Pulmonary artery endothelial cell (primary cell): Measurements from ENCODE around the gene MARCKS. TPM values are rescaled to one million over a fixed set of nuclear protein-coding genes. Genes with fewer than 3 reads are reported as not detected.
A peak's percentile ranks its signal among the peaks of the same experiment; 100 is the strongest.

Experiments used
- DNase-seq: peaks from one replicate; pipeline ENCODE4 v3.0.0-alpha.2; 2011; ENCODE audit warnings: low read depth, low spot score
- total RNA-seq: library from RNA; depleted of rRNA; stranded (reverse); fragments of >200 nt; gene quantifications from 2 replicates; pipeline ENCODE4 v1.2.3, GENCODE V29; 2014

Gene MARCKS, protein sequence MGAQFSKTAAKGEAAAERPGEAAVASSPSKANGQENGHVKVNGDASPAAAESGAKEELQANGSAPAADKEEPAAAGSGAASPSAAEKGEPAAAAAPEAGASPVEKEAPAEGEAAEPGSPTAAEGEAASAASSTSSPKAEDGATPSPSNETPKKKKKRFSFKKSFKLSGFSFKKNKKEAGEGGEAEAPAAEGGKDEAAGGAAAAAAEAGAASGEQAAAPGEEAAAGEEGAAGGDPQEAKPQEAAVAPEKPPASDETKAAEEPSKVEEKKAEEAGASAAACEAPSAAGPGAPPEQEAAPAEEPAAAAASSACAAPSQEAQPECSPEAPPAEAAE
- total RNA-seq: 171 TPM in 2 replicates

DNA sequence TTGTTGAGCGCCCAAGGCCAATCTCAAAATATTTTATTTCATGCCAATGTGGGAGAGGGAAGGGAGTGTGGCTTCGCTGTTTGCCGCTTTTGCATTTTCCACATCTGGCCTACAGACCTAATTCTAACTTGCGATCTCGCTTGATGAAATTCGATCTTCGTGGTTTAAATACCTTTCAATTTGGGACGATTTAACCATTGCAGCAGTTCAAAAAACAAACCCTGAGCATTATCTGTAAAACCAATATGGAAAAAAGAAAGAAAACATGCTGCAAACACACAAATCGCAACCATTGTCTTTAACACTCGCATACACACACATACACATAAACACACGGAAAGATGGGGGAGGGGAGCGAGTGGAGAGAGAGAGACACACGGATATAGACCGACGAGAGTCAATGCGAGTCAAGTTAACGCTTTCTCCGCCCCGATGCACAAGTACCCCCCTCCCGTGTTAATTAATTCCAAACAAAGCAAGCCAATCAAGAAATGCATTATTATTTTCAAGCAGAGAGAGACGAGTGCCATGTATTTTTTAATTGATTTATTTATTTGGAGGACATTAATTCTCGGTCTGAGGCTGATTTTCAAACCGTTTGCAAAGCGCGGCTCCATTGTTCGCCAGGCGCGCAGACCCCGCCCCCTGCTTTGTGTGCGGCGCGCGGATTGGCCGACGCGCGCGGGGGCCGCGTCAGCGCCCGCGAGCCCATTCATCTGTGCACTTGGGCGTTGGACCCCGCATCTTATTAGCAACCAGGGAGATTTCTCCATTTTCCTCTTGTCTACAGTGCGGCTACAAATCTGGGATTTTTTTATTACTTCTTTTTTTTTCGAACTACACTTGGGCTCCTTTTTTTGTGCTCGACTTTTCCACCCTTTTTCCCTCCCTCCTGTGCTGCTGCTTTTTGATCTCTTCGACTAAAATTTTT is at the start of gene MARCKS:
TSS of gene MARCKS (plus strand) at position 721 of the 931 bp plus-strand sequence. CDS start 401 bp downstream, outside the sequence.
- DNase-seq: peak; percentile 77

DNA sequence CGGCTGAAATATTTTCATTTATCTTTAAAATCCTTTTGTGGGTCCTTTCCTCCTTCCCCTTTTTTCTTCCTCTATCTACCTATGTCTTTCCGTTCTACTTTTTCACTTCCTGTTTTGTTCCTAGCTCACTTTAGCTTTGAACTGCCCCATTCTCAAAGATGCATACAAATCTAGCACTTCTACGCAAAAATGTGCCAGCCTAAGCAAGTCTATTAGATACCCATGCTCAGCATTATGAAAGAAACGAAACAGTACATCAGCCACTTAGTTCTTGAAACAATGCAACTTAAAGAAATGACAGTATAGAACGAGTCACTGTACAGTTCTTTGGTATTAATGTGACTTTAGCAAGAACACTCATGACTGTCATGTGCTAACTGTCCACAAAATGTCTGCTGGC is 47.3 kb upstream of the MARCKS start:
- no peak for DNase-seq

DNA sequence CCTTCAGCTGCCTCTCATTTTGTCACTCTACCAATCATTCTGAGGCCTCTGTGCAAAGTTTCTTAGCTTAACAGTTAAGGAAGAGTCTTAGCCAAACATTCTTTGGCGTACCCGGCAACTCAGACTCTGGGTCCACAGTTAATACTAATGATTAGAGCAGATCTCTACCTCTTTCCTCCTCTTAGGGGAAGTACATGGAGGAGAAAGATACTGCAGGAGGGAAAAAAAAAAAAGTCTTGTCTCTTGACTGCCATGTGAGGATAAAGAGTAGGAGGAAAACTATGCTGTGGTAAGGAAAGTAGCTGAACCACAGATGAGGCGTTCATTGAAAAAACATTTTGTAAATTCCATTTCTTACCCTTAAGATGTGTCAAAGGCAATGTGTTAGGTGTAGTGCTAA is 44.0 kb upstream of the MARCKS start:
- no peak for DNase-seq

DNA sequence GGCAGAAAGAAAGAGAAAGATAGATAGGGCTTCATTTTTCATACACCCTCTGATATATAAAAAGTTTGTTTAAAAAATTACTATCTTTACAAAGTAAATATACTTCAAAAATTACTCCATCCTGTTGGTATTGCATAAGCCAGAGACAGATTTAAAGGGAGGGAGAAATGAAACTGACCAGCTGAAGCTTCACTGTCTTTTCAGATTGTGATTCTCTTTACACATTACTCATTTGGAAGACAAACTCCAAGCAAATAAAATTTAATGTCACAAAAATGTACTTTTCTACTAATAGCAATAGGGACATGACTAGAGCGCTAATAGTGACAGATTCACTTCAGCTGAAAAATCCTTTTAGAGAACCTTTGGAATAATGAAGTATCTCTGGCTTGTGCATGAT is 38.6 kb upstream of the MARCKS start:
- no peak for DNase-seq

DNA sequence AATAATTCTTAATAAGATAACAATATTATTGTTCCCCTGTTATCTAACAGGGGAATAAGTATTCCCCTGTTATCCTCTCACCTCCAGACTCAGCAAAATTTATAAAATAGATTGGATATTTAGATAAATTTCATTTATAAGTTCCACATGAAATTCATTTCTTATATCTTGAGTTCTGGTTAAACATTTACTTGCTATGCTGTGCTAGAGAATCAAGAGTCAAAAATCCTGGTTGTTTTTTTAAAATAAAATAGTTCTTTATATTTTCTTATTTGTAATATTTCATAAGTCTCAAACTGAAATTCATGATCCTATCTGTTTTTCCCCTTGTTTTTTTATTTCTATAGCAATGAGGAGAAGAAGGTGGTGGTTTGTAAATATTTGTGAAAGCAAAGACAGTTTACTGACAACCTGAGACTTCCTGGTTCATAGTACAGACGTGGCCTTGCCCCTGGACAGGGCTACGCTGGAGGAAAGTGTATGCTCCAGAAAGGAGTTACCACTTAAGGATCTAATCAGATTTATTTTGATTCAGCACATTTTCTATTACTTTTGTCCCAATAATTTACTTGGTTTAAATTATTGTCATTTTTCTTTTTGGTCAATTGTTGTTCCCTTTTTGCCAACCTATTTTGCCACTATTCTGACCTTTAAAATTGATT is 37.8 kb upstream of the MARCKS start:
- no peak for DNase-seq

DNA sequence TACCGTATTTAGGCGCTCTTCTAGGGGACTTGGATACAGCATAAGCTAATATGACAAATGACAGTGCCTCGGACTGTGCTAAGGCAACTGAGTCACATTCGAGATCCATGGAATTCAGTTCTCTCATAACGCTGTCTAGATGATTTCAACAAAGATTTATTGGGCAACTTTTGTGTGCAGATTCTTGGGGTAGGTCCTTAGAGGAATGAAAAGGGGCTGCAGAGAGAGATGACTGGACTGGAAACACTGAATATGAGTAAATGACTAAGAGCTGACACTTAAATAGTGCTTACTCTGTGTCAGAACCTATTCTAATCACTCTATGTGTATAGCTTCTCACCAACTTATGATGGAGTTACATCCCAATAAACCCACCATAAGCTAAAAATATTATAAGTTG is 36.4 kb upstream of the MARCKS start:
- DNase-seq: no peak

DNA sequence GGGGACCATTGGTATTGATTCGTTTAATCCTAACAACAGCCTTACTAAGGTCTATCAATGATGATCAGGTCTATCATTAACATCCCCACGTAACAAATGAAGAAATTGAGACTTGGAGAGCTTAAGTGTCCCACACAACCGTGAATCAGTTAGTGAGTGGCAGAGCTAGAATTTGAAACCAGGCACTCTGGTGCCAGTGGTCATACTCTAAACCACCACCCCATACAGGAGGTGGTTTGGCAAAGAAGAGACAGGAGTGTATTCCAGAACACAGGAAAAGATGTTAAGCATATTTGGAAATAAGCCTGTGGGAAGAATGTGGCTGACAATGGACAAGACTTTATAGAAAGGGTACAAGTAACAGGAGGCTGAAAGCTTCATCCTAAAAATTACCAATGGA is 35.7 kb upstream of the MARCKS start:
- DNase-seq: no peak

DNA sequence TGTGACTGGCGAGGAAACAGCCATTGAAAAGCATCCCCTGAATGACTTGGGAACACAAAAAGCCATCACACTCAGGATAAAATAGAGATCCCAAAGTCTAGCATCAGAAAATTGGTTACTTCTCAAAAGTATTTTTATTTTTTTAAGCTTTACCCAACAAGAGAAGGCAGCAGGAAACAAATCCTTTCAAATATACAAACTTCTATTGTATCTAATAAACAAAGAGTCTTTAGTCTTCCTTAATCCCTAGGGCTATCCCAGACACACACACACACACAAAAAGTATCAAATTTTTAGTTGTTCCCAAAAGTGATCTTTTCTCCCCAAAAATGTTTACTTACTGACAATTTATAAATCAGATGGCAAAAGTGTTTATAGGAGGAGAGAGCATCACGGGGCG is 33.2 kb upstream of the MARCKS start:
- DNase-seq: no peak

DNA sequence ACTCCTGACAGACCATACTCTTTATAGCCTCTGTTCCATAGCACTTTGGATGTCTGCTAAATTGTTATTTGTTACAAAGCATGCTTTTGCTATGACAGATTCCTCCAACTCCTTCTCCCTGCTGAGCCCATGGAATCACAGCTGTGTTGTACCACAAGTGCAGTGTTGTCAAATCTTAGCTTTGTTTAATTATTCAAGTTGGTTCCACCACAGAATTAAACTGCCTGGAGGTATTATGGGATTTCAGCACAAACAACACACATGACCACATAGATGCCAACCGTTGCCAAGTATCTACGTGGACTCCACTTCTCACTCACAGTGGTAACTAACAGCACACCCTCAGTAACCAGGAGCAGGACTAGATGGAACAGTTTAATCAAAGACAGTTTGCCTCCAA is 32.7 kb upstream of the MARCKS start:
- no peak for DNase-seq

DNA sequence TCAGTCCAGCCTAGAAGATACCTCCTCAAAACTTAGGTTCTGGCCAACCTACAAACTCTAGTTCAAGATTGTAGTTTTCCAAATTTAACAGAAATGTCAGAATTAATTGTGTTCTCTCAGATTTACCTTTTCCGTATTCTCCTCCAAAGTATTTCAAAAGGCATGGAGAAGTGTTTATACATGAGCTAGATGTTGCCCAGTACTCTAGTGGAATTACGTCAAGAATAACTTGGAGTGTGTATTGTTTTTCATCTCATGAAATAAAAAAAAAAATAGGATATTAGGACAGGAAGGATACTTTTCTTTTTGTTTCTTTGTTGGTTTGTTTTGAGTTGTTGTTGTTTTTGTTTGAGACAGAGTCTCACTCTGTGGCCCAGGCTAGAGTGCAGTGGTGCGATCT is 32.3 kb upstream of the MARCKS start:
- no peak for DNase-seq

DNA sequence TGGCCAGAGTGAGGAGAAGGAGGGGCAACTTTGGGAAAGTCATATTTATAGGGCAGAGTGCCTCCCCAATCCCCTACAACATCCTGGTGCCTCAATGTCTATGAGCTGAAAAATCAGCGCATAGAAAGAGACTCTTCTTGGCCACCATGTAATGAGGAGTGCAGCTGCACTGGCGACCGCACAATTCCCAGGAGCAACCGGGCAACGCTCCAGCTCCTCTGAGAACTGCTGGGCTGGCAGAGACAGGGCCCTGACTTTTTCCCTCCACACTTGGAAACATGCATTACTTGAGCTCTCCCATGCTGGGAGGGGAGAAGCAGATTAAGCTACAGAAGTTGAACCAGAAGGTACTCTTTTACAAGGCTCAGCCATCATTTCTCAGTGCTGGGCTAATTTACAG is 31.4 kb upstream of the MARCKS start:
- peak; percentile 3 for DNase-seq

DNA sequence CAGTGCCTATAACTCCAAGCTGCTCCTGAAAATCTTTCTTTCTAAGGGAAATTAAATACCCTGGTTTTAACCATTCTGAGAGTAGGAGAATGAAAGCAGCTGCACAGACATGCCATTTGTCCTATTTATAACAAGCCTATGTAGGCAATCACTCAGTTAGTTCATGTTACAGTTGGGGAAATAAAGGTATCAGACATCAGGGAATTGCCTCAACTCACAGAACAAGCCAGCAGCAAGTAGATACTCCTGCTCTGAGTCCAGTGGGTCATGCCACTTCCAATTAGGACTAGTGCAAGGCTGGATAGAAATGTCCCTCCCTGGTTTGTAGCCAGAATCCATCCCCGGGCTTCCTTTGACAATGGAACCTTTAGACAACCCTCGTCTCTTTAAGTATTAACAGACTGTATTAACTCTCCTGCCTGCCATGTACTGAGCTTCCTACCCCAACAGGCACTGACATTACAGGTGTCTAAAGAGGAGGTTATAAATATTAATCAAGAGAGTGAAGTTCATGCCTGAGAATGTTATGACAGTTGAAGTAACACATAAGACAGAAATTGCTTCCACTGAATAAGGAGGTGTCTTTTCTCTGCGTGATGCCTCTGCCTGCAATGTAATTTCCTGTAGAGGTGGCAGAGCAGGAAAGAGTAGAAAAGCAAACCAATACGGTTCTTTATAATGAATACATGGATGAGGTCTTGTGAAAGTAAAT is 28.0 kb upstream of the MARCKS start:
- no peak for DNase-seq

DNA sequence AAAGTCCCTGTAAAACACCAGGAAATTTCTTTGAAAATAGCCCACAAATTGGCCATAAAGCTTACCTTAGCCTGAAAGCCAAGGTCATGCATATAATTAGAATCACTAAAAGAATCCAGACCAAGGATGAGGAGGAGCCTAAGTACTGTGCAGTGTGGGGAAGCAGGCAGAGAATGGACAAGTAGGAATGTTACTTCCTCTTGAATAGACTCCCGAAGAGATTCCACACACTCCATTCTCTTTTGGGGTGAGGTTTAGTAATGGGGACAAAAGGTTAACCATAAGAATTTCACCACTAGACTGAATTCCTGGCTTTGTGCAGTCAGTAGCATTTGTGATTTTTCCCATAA is 27.5 kb upstream of the MARCKS start:
- DNase-seq: no peak

DNA sequence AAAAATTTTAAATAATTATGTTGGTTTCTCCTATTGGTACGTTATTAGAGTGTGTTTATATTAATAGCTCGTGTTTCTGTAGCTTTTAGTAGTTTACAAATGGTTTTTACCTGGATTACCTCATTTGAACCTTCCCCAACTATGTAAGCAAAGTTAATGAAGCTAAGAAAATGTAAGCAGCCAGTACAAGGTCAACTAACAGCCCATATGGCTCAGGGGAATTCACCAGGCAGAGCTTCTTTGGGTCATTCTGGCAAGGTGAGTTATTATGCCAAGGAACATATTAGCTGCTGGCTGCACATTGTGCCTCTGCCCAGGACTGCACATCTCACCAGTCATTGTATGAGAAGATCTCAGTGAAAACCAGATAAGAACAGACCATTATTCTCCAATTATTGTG is 27.0 kb upstream of the MARCKS start:
- no peak for DNase-seq

DNA sequence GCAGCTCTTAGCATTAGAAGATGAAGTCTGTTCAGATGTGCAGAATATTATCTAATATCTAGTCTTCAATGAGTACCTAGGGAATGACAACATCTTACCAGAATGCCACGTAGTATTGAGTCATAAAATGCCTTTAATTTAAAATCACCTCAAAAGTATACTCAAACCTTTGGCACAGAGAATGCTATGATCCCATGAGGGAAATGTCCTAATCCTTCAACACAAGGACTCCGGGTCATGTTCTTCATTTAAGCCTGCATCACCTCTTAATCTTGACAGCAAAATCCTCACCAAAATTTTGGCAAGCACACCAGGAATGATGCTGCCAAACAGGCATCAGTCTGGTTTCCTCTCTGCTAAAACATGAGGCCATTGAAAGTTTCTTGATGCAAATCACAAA is 23.6 kb upstream of the MARCKS start:
- no peak for DNase-seq

DNA sequence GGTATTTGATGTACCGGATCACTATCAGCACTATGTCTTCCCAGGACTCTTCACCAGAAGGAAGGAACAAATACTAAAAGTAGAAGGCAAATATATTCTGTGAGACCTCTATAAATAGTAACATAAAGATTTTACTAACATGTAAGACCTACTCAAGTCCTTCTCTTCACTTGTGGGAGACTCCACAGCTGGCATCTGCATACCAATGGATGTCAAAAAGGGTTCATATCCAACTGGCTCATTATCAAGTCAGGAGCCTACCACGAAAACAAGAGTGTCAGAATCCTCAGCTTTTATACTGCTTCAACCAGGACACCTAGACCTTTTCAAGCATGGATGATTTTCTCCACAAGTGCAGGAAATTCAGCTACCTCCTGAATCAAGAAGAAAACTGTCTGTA is 20.0 kb upstream of the MARCKS start:
- DNase-seq: no peak

DNA sequence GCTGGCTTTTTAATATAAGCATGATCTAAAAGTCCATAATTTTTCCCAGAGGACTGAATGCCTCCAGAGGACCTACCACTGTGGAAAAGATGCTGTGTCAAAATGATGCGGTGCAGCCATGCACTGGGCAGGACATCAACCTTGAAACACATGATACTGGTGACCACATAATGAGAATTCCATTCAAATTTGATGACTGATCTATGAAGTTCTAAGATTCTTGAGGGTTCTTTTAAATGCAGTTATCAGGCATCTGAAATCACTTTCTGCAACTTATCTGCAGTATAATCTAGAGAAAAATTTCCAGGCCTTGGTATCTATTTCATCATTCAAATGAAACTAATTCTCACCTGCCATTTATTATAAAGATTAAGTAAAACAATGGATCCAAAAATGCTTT is 15.0 kb upstream of the MARCKS start:
- no peak for DNase-seq

DNA sequence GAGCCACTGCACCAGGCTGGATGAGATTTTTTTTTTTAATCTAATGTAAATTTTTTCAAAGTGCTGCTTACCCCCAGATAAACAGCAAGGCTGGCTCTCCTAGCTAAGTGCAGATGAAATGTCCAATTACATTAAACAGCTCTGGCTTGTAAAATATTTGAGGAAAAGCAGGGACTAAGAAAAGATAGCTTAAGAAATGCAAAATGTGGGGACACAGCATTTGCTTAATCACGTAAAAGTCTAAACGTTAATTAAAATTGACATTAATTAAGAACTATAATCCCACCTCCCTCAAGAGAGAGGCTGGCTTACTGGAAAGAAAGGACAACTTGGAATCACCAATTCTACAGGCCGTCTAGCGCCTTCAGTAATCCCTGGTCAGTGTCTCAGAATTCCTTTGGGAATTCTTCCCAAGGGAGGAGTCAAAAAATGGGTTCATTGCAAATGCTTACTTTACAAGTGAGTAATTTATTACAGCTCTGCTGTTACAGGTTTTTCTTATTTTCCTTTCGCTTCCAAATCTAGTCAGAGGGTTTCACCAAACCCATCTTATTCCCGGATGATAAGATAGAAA is 13.6 kb upstream of the MARCKS start:
- DNase-seq: no peak

DNA sequence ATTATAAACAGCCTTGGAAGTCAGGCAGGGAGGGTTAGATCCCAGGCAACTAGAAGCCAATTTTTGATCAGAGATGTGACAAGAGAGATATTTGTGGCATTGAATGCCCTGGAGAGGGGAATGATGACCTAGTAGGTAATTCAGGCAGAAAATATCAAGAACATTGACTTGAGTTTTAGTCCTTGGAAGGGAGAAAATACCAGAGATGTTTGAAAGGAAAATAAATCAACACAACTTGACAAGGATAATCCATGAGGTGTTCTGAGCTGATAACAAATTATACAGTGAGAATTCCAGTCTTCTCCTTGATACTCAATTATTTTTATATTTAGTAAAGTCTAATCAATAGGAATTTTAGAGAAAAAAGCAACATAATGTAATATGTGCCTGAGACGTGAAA is 10.6 kb upstream of the MARCKS start:
- DNase-seq: no peak

DNA sequence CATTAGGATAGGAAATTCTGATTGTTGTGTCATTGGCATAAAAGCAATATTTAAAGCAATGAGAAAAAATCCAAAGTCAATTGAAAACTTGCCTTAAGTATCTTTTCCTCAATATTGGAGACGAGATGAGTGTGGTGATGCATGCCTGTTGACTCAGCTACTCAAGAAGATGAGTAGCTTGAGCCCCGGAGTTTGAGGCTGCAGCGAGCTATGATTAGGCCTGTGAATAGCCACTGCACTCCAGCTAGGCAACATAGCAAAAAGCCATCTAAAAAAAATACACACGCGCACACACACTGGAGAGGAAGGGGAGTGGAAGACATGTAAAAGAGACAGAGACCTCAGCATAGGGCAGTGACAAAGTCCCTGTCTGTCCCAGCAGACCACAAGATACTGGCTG is 9.7 kb upstream of the MARCKS start:
- no peak for DNase-seq

DNA sequence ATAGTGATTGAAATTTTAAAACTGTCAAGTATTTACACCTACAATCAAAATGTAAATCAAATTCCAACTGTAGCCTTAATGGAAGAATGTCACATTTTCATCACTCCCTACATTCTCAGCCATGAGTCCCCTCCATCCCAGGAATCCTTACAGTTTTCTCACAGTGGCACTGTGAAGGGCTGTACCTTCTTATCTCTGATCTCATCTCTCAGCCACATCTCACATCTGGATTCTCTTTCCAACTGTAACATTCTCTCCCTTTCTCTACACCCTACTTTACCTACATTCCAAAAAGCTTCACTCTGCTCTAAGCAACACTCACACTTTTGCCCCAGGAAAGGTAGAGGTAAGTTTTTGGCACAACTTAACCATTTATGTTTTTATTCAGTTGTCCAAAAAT is 8.9 kb upstream of the MARCKS start:
- DNase-seq: no peak
